Epithelial cell of proximal tubule (primary cell): ENCODE data around the gene ASCC2. TPM values are rescaled to one million over a fixed set of nuclear protein-coding genes. Genes with fewer than 3 reads are reported as not detected.

Experiments
- DNase-seq: peaks from one replicate; pipeline ENCODE4 v3.0.0-alpha.2; 2011; ENCODE audit warnings: low read depth
- H3K4me3 ChIP-seq: 2 replicates; pipeline ENCODE4 v1.5.1; 2011; ENCODE audit warnings: low read depth, mild to moderate bottlenecking, low read length
- CTCF ChIP-seq: conservative IDR thresholded peaks from 2 replicates; pipeline ENCODE4 v1.5.1; 2012; ENCODE audit warnings: low read depth, mild to moderate bottlenecking, low read length
- total RNA-seq: library from RNA; depleted of rRNA; stranded (reverse); fragments of >200 nt; gene quantifications from 2 replicates; pipeline ENCODE4 v1.2.3, GENCODE V29; 2015

Gene ASCC2
- total RNA-seq, 1 donor from 2014 or later = 24.0 TPM

DNA sequence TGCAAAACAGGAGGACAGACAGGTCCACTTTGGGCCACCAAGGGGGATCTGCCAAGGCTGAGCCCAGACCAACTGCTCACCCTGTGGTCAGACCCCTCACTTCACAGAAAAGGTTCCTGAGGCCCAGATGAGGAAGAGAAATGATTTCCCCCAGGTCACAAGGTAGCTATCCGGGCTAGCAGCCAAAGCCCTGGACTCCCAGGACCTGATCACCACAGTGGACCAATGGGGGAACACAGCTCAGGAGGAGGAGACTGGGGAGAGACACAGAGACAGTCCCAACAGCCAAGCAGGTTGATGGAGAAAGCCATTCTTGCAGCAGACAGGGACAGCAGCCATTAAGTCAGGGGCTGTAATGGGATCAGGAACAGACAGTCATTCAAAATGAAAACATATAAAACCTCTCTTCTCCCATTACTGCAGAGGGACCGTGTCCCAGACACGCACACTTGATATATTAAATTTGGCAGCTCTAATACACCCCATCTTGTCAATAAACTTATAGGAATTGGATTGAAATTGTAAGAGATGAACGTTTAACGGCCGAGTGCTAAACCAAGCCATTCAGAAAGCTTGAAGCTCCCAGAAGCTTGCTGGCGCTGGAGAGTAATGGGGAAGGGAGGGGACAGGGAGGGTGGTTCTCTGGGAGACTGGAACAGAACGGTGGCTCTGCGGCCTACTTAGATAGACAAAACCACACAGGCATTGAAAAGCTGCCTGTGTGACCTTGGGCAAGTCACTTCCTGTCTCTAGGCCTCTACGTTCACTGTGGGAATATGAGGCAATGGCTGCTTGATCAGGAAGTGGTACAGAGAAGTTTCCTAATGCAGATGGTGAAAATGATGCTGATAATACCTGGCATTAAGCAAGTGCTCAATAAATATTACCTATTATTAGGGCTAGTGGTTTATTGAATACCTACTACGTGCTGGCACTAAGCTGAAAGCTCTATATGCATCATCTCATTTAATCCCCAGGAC lies 87.2 kb downstream of the ASCC2 start:
- H3K4me3 ChIP-seq = no peak overlapping the region
- no peak for DNase-seq
- no peak for TF ChIP-seq CTCF

DNA sequence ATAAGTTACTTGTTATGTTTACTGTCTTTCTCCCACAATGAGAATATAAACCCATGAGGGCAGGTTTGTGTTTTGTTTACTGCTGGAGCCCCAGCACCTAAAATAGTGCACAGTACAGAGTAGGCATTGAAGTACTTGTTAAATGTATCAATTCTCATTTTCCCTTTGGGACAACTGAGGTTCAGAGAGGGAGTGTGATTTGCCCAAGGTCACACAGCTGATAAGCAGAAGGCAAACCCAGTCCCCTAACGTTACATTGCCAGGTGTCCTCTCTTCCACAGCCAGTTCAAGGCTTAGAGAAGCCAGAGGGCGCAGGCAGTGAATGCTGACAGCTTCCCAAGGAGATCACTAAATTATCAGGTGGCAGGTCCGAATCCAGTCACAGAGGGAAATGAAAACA lies 88.0 kb downstream of the ASCC2 start:
- DNase-seq = no peak
- TF ChIP-seq CTCF = no peak
- no peak overlapping the region for H3K4me3 ChIP-seq

DNA sequence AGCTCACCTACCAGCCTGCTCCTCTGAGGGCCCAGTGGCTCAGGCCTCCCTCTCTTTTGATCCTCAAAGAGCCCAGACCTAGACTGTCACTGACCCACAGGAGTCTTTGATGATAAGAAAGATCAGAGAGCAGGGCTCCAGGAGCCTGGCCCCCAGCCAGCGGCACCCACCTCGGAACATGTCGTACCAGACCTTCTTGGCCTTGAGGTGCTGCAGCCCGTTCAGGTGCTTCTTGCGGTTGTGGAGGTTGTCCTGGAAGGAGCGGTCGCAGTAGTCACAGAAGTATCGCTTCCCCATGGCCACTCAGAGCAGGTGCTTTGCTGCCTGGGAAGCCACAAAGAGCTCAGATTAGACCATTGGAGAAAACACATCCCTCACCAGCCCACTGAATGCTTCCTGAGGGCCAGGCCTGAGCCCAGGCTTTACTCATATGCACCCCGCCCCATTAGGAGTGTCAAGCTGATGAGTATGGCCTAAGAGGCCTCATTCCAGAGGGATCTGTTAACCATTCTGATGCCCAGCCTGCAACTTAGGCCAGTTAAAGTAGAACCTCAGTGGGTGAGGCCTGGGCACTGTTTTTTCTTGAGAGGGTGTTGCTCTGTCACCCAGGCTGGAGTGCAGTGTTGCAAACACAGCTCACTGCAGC lies 89.7 kb downstream of the ASCC2 start:
- DNase-seq = no peak
- H3K4me3 ChIP-seq = no peak overlapping the region
- no peak for TF ChIP-seq CTCF

DNA sequence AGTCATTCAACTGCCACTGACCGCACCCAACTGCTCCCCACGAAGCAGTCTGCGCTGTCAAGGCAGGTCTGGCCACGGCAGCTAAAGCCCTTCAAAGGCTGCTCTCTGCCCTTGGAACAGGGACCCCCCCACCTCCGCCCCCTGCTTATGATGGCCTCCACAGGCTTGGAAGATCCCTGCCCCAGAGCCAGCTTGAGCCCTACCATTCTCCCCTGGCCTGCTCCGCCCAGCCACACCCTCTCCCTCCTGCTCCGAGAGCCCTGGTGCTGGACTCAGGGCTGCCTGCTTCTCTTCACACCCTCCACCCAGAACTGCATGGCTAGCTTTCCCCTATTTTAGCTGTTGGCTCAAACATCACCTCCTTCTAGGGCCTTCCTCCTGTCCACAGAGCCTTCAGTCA lies 90.2 kb downstream of the ASCC2 start:
- DNase-seq = no peak
- H3K4me3 ChIP-seq = no peak overlapping the region
- no peak for TF ChIP-seq CTCF

DNA sequence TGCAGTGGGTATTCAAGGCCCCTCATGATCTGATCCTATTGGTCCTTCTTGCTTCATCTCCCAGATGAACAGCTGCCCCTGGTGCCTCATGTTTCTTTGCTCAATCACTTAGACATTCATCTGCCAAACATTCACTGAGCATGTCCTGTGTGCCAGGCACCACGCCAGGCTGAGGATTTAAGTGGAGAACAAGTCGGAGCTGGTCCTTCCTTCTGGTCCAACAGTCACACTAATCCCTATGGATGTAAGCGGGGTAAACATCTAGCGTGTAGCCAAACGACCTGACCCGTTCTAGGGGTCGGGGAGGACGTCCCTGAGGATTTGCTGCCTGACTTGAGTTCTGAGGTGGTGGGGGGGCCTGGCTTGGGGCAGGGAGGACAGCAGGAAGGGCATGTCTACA lies 93.2 kb downstream of the ASCC2 start:
- DNase-seq = no peak
- no peak for TF ChIP-seq CTCF
- H3K4me3 ChIP-seq = no peak overlapping the region

GRCh38 chr22:29742326-29742725 lies 95.7 kb downstream of the ASCC2 start:
- TF ChIP-seq CTCF = no peak
- no peak for DNase-seq
- H3K4me3 ChIP-seq = no peak overlapping the region
